ENCODE data around the gene PSORS1C2.
"Not testable (repeated sequence)": the region's sequence is repeated elsewhere in the genome, so short reads cannot be mapped to it uniquely, and the experiment has no call there.

The PSORS1C2 gene

GRCh38 chr6:31170987-31171671, 32.3 kb upstream of the PSORS1C2 start:
- no peak overlapping the region for H3K27ac ChIP-seq
- no peak for TF ChIP-seq CTCF (conservative IDR thresholded peaks at IDR 0.05)

- H3K27ac ChIP-seq, result no peak within 1 kb of the TSS
- TF ChIP-seq CTCF (conservative IDR thresholded peaks at IDR 0.05), result no peak
These were observed 31.7 kb upstream of the PSORS1C2 start, which contains the start of gene POU5F1 for GRCh38 chr6:31170600-31170881. Gene POU5F1, minus strand, starts transcription at chr6:31170682. Its CDS starts 62 bp downstream, at chr6:31170620.

GRCh38 chr6:31169858-31170599, 31.2 kb upstream of the PSORS1C2 start:
- not testable (repeated sequence) for H3K27ac ChIP-seq

GRCh38 chr6:31169123-31169857, 30.4 kb upstream of the PSORS1C2 start:
- TF ChIP-seq CTCF (conservative IDR thresholded peaks at IDR 0.05), result no peak
- no peak overlapping the region for H3K27ac ChIP-seq

- no peak overlapping the region for H3K27ac ChIP-seq
- TF ChIP-seq CTCF (conservative IDR thresholded peaks at IDR 0.05), result no peak
These were observed 29.7 kb upstream of the PSORS1C2 start for GRCh38 chr6:31168606-31169005.

- no peak overlapping the region for H3K27ac ChIP-seq
- no peak for TF ChIP-seq CTCF (conservative IDR thresholded peaks at IDR 0.05)
These were observed 27.1 kb upstream of the PSORS1C2 start for GRCh38 chr6:31165986-31166385.

- H3K27ac ChIP-seq, result not testable (repeated sequence)
These were observed 26.4 kb upstream of the PSORS1C2 start for GRCh38 chr6:31165064-31165832.

GRCh38 chr6:31164475-31165063, 25.7 kb upstream of the PSORS1C2 start:
- not testable (repeated sequence) for H3K27ac ChIP-seq

Measured in VCaP (cell line).